Suprapubic skin (tissue), 3 donors: ENCODE results near the gene WWP2.

ENCODE experiments used
- CTCF ChIP-seq, 2 donors: fragments of 200-600 bp in 1 of 2; fragments of 450-650 bp in 1 of 2; sonication (generic) in 1 of 2; IDR thresholded peaks; one replicate each; pipeline ENCODE4 v1.5.1; 2016 to 2019; ENCODE audit warnings: antibody characterized with exemption in 2 of 2, mild to moderate bottlenecking in 1 of 2, moderate library complexity in 1 of 2
- POLR2A ChIP-seq, 2 donors: fragments of 450-650 bp; IDR thresholded peaks; one replicate each; pipeline ENCODE4 v1.6.1; 2017; ENCODE audit warnings: antibody characterized with exemption in 2 of 2, mild to moderate bottlenecking in 2 of 2, moderate library complexity in 2 of 2

DNA sequence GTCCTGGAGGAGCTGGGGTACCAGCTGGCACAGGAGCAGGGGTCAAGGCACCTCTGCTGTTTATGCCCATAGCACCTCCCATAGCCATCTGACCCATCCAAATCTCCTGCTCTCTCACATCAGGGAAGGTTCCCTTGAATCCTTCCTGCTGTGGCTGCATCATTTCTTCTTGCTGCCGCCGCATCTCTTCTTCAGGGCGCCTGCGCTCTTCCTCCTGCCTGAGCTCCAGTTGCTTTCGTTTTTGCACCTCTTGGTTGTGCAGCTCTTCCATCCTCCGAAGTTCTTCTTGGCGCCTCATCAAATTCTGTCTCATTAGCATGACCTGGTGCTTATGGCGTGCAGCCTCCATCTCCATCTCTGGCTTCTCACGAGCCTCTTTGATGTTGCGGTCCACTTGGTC lies 5.4 kb upstream of the WWP2 start:
- TF ChIP-seq CTCF (IDR thresholded peaks at IDR 0.05) = no peak
- TF ChIP-seq POLR2A (IDR thresholded peaks at IDR 0.05) = no peak
